Lung (tissue), 12 donors: ENCODE measurements around the gene PTBP3. TPM values are rescaled to one million over a fixed set of nuclear protein-coding genes. Genes with fewer than 3 reads are reported as not detected.

ENCODE experiments used
- ATAC-seq: fragments of 200-7000 bp; cut with Tn5 transposase; one replicate; pipeline ENCODE4 v1.9.1; 2020; ENCODE audit warnings: moderate number of reproducible peaks; ENCODE audit not compliant: insufficient read depth, low FRiP score
- DNase-seq, 3 donors: peaks; one replicate each; pipeline ENCODE4 v3.0.0-alpha.2; 2013 to 2017
- H3K27ac ChIP-seq, 2 donors: one replicate each; pipeline ENCODE4 v1.5.1; 2013; ENCODE audit warnings: mild to moderate bottlenecking in 2 of 2, moderate library complexity in 2 of 2, control low read depth in 1 of 2, inconsistent platforms in 1 of 2, low read depth in 1 of 2, low read length in 1 of 2
- H3K27me3 ChIP-seq, 3 donors: one replicate each; pipeline ENCODE4 v1.5.1; 2013; ENCODE audit warnings: low read length in 2 of 3; ENCODE audit not compliant: control insufficient read depth in 3 of 3, insufficient read depth in 3 of 3
- H3K36me3 ChIP-seq, 4 donors: one replicate each; pipeline ENCODE4 v1.5.1; 2013; ENCODE audit warnings: low read length in 4 of 4, mild to moderate bottlenecking in 1 of 4, moderate library complexity in 1 of 4; ENCODE audit not compliant: control insufficient read depth in 4 of 4, insufficient read depth in 4 of 4
- H3K4me1 ChIP-seq, 5 donors: one replicate each; pipeline ENCODE4 v1.5.1; 2013; ENCODE audit warnings: low read length in 5 of 5, mild to moderate bottlenecking in 2 of 5, moderate library complexity in 1 of 5; ENCODE audit not compliant: control insufficient read depth in 5 of 5, insufficient read depth in 5 of 5
- H3K4me3 ChIP-seq: one replicate; pipeline ENCODE4 v1.5.1; 2013; ENCODE audit warnings: mild to moderate bottlenecking, control low read depth, moderate library complexity
- H3K9ac ChIP-seq, 2 donors: one replicate each; pipeline ENCODE4 v1.5.1; 2013; ENCODE audit warnings: low read length in 2 of 2, control low read depth in 1 of 2; ENCODE audit not compliant: insufficient read depth in 1 of 2
- H3K9me3 ChIP-seq, 4 donors: one replicate each; pipeline ENCODE4 v1.5.1; 2013; ENCODE audit warnings: low read length in 3 of 4, mild to moderate bottlenecking in 1 of 4, moderate library complexity in 1 of 4; ENCODE audit not compliant: control insufficient read depth in 4 of 4, insufficient read depth in 3 of 4
- CTCF ChIP-seq: IDR thresholded peaks from 2 replicates; pipeline ENCODE4 v1.5.1; 2012; ENCODE audit warnings: mild to moderate bottlenecking; ENCODE audit errors: control extremely low read depth, extremely low read depth
- WGBS, 2 donors: extraction: QIAGEN DNeasy Blood & Tissue Kit; methylation state at CpG; one replicate each; pipeline ENCODE4 v1.1.7; 2013; 5-methylcytosine and 5-hydroxymethylcytosine counted together
- polyA plus RNA-seq, 2 donors: library from polyadenylated mRNA; stranded (reverse); fragments of 200-250 nt; gene quantifications; one replicate each; pipeline ENCODE4 v1.2.1, GENCODE V29; 2013
- total RNA-seq, 2 donors: library from RNA; depleted of rRNA in 1 of 2; stranded (reverse); fragments of >200 nt in 1 of 2; gene quantifications; one replicate each; pipeline ENCODE4 v1.2.1, GENCODE V29; 2014 to 2021
- donor health status: control.
- donor health status: control.
- donor health status: Bipolar disorder and iron deficiency.
- donor health status: healthy.
- donor health status: DM: yes; HTN: yes; CAD: no.

PTBP3 gene
- total and polyA plus RNA-seq, 4 donors: 12.4 to 75.1 (median 46.8) TPM

- Histone ChIP-seq H3K27me3 (no peaks in the 10 kb centered on the region), H3K4me1 (peaks cover 0 to 1% (median 0%) of the 10 kb centered on the region in 5 donors), H3K9ac (no peak overlapping the region), H3K4me3 (no peak overlapping the region), H3K36me3 (peaks cover 0 to 3% (median 1%) of the 10 kb centered on the region in 4 donors), H3K27ac (no peak overlapping the region), H3K9me3 (no peaks in the 10 kb centered on the region)
- ATAC-seq: no peak
- 86 to 95% methylated on average over 1 of the region's 1 CpG for WGBS, 2 donors
- TF ChIP-seq CTCF: no peak
- DNase-seq: no peak
Measured at GRCh38 chr9:112249277-112249676, 84.1 kb downstream of the PTBP3 start.

GRCh38 chr9:112248722-112249121 lies 84.7 kb downstream of the PTBP3 start:
- H3K9ac ChIP-seq: no peak overlapping the region
- 88 to 90% methylated on average over 1 of the region's 1 CpG for WGBS, 2 donors
- peaks cover 0 to 4% (median 1%) of the 10 kb centered on the region in 4 donors for H3K36me3 ChIP-seq
- TF ChIP-seq CTCF: no peak
- H3K4me3 ChIP-seq: no peak overlapping the region
- H3K4me1 ChIP-seq: peaks cover 0 to 1% (median 0%) of the 10 kb centered on the region in 5 donors
- DNase-seq (no peak), ATAC-seq (no peak)
- no peaks in the 10 kb centered on the region for H3K9me3 ChIP-seq
- H3K27me3 ChIP-seq: no peaks in the 10 kb centered on the region
- H3K27ac ChIP-seq: no peak overlapping the region

- ATAC-seq: no peak
- no peak overlapping the region for H3K27ac ChIP-seq
- 96 to 97% methylated on average over 3 of the region's 3 CpGs for WGBS, 2 donors
- no peak for TF ChIP-seq CTCF
- no peak for DNase-seq
- no peaks in the 10 kb centered on the region for H3K9me3 ChIP-seq
- H3K27me3 ChIP-seq: no peaks in the 10 kb centered on the region
- H3K4me3 ChIP-seq: no peak overlapping the region
- peaks cover 0 to 1% (median 0%) of the 10 kb centered on the region in 5 donors for H3K4me1 ChIP-seq
- H3K9ac ChIP-seq: no peak overlapping the region
- peaks cover 0 to 4% (median under 1%) of the 10 kb centered on the region in 4 donors for H3K36me3 ChIP-seq
Measured at GRCh38 chr9:112247090-112247489, 86.3 kb downstream of the PTBP3 start.

- WGBS, 2 donors: 80 to 90% methylated on average over 5 of the region's 5 CpGs
- ATAC-seq (no peak), DNase-seq (no peak)
- TF ChIP-seq CTCF: no peak
- Histone ChIP-seq H3K36me3 (peaks cover 0 to 1% (median 0%) of the 10 kb centered on the region in 4 donors), H3K4me1 (no peaks in the 10 kb centered on the region), H3K9ac (no peak overlapping the region), H3K27me3 (no peaks in the 10 kb centered on the region), H3K27ac (no peak overlapping the region), H3K9me3 (no peaks in the 10 kb centered on the region), H3K4me3 (no peak overlapping the region)
Measured at GRCh38 chr9:112245126-112245525, 88.3 kb downstream of the PTBP3 start.
